ENCODE measurements around the gene SURF1.

- TF ChIP-seq, protein P1, sequence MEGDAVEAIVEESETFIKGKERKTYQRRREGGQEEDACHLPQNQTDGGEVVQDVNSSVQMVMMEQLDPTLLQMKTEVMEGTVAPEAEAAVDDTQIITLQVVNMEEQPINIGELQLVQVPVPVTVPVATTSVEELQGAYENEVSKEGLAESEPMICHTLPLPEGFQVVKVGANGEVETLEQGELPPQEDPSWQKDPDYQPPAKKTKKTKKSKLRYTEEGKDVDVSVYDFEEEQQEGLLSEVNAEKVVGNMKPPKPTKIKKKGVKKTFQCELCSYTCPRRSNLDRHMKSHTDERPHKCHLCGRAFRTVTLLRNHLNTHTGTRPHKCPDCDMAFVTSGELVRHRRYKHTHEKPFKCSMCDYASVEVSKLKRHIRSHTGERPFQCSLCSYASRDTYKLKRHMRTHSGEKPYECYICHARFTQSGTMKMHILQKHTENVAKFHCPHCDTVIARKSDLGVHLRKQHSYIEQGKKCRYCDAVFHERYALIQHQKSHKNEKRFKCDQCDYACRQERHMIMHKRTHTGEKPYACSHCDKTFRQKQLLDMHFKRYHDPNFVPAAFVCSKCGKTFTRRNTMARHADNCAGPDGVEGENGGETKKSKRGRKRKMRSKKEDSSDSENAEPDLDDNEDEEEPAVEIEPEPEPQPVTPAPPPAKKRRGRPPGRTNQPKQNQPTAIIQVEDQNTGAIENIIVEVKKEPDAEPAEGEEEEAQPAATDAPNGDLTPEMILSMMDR (IDR thresholded peaks at IDR 0.05), result no peak
- no peak for TF ChIP-seq POLR2A (IDR thresholded peaks at IDR 0.05)
Measured at GRCh38 chr9:133307301-133307700, 49.0 kb downstream of the SURF1 start.
